ENCODE results near the gene OSBPL10. TPM values are rescaled to one million over a fixed set of nuclear protein-coding genes. Genes with fewer than 3 reads are reported as not detected.

OSBPL10 gene
- total and polyA plus RNA-seq, 2 of the 4 experiments (the other 2 are of a cell fraction), result 9.5 to 10.1 TPM

DNA sequence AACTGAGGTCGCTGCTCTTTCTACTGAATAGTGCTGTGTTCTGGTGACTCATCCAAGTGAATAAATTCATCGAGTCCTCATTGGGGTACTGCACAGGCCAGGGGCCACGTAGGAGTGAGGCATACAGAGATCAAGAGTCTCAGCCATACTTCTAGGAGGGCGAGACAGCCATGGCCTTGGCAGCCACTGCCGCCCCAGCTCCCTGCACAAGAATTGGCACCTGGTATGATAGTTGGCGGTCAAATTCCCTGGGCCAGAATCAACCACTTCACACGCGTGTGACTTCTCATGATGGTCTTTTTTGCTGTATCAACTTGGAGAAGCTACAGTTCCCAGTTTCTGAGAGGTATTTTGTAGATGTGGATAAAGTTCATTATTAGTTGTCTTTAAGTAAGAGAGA is 161.6 kb downstream of the OSBPL10 start:
- Histone ChIP-seq H3K9me3 (ENCODE audit: control insufficient read depth, insufficient read depth, low read length) (no peaks in the 10 kb centered on the region), H2BK5ac (ENCODE audit: low read depth, low read length, poor library complexity, severe bottlenecking) (no peak overlapping the region), H4K91ac (ENCODE audit: insufficient read depth, low read depth, low read length) (no peak overlapping the region), H3K14ac (replicated peaks; ENCODE audit: low read depth, low read length) (no peak overlapping the region), H4K20me1 (ENCODE audit: insufficient read depth, low read length) (no peaks in the 10 kb centered on the region), H2BK120ac (ENCODE audit: low read depth, low read length) (no peak overlapping the region), H3K9ac (ENCODE audit: low read depth, low read length) (no peak overlapping the region), H4K8ac (ENCODE audit: low read depth in 2 of 2, low read length in 2 of 2) (no peak overlapping the region), H2AFZ (replicated peaks; ENCODE audit: low read length, poor library complexity) (no peak overlapping the region), H3K27me3 (ENCODE audit: control insufficient read depth, insufficient read depth, low read length) (no peaks in the 10 kb centered on the region), H3K23ac (ENCODE audit: low read depth, low read length) (no peak overlapping the region), H2BK15ac (ENCODE audit: low read depth, low read length) (no peak overlapping the region), H3K4me2 (ENCODE audit: low read depth, low read length) (no peak overlapping the region), H2AK5ac (ENCODE audit: low read depth, low read length) (no peak overlapping the region), H3K4ac (ENCODE audit: low read depth, low read length) (no peak overlapping the region), H3K4me1 (ENCODE audit: control insufficient read depth, insufficient read depth, low read length) (no peaks in the 10 kb centered on the region), H3K4me3 (ENCODE audit: insufficient read depth, low read depth, low read length) (no peak overlapping the region), H3K36me3 (ENCODE audit: control insufficient read depth, insufficient read depth, low read length) (peaks cover 1% of the 10 kb centered on the region; the same call in 1 of the 2 replicates), H4K5ac (ENCODE audit: low read depth, low read length) (no peak overlapping the region), H3K56ac (ENCODE audit: extremely low read depth, insufficient read depth, low read length) (no peak overlapping the region), H3K9me1 (ENCODE audit: insufficient read depth, low read length) (no peaks in the 10 kb centered on the region), H3K27ac (ENCODE audit: insufficient read depth, low read length) (no peak overlapping the region), H2BK20ac (ENCODE audit: low read depth, low read length) (no peak overlapping the region), H2AK9ac (replicated peaks; ENCODE audit: low read depth, low read length, poor library complexity) (no peak overlapping the region), H3K18ac (ENCODE audit: low read depth, low read length) (no peak overlapping the region), H3K79me1 (ENCODE audit: low read depth in 1 of 2, low read length in 2 of 2) (no peaks in the 10 kb centered on the region)
- TF ChIP-seq FOS (IDR thresholded peaks at IDR 0.05; ENCODE audit: low read depth, low read length) (no peak), POLR2A (IDR thresholded peaks at IDR 0.05; ENCODE audit: low read depth, low read length) (no peak), RCOR1 (IDR thresholded peaks at IDR 0.05; ENCODE audit: insufficient replicate concordance, low read length) (no peak)
- TF ChIP-seq, protein P1, sequence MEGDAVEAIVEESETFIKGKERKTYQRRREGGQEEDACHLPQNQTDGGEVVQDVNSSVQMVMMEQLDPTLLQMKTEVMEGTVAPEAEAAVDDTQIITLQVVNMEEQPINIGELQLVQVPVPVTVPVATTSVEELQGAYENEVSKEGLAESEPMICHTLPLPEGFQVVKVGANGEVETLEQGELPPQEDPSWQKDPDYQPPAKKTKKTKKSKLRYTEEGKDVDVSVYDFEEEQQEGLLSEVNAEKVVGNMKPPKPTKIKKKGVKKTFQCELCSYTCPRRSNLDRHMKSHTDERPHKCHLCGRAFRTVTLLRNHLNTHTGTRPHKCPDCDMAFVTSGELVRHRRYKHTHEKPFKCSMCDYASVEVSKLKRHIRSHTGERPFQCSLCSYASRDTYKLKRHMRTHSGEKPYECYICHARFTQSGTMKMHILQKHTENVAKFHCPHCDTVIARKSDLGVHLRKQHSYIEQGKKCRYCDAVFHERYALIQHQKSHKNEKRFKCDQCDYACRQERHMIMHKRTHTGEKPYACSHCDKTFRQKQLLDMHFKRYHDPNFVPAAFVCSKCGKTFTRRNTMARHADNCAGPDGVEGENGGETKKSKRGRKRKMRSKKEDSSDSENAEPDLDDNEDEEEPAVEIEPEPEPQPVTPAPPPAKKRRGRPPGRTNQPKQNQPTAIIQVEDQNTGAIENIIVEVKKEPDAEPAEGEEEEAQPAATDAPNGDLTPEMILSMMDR (conservative IDR thresholded peaks at IDR 0.05; ENCODE audit: low read depth, low read length), result no peak
- ChIA-PET CTCF (no interaction called here), POLR2A (ENCODE audit: unreplicated experiment) (no interaction called here)
- BruUV-seq (replicated peaks), result no TSS peak
- in situ Hi-C loops (cut with MboI; ENCODE audit: low sequenced_read_pairs) (no loop called here), dilution Hi-C loops (cut with HindIII; ENCODE audit: low sequenced_read_pairs, unreplicated experiment) (no loop called here), intact Hi-C loops (cut with micrococcal nuclease) (no loop called here)
- no peak for DNase-seq
- no peak for ATAC-seq (ENCODE audit: low read depth)
- WGBS, 2 experiments (ENCODE audit: extremely low coverage in 2 of 2, insufficient read length in 1 of 2), result no CpG with 5 or more reads among the region's 8 CpGs
